Kidney (tissue), 14 donors: ENCODE measurements around the gene NUBP2. TPM values are rescaled to one million over a fixed set of nuclear protein-coding genes. Genes with fewer than 3 reads are reported as not detected.

ENCODE experiments used
- DNase-seq, 5 donors: peaks; one replicate each; pipeline ENCODE4 v3.0.0-alpha.2; 2013 to 2020
- FAIRE-seq: peaks from 2 replicates; lab custom pipeline; 2012; peaks lifted over from hg19 to GRCh38; lab: Jason Lieb, UNC
- H3K27ac ChIP-seq, 2 donors: one replicate each; pipeline ENCODE4 v1.7.0; 2013; ENCODE audit warnings: low read depth in 2 of 2, low read length in 2 of 2, inconsistent platforms in 1 of 2
- H3K27me3 ChIP-seq: one replicate; pipeline ENCODE4 v1.7.1; 2013; ENCODE audit warnings: low read length, inconsistent platforms; ENCODE audit not compliant: control insufficient read depth, insufficient read depth
- H3K36me3 ChIP-seq, 3 donors: one replicate each; pipeline versions ENCODE4 v1.7.0 to v1.7.1; 2013; ENCODE audit warnings: low read length in 3 of 3, control low read depth in 1 of 3, inconsistent platforms in 1 of 3; ENCODE audit not compliant: insufficient read depth in 3 of 3, control insufficient read depth in 2 of 3
- H3K4me1 ChIP-seq, 3 donors: one replicate each; pipeline versions ENCODE4 v1.7.0 to v1.7.1; 2013; ENCODE audit warnings: low read length in 3 of 3, inconsistent platforms in 1 of 3, low read depth in 1 of 3; ENCODE audit not compliant: control insufficient read depth in 2 of 3, insufficient read depth in 2 of 3
- H3K4me3 ChIP-seq, 3 donors: one replicate each; pipeline versions ENCODE4 v1.7.0 to v1.8.1; 2013; ENCODE audit warnings: low read length in 3 of 3, control low read depth in 1 of 3, inconsistent platforms in 1 of 3
- H3K9ac ChIP-seq, 3 donors: one replicate each; pipeline versions ENCODE4 v1.7.0 to v1.7.1; 2013; ENCODE audit warnings: low read length in 3 of 3, control low read depth in 1 of 3, inconsistent platforms in 1 of 3
- H3K9me3 ChIP-seq, 3 donors: one replicate each; pipeline versions ENCODE4 v1.7.0 to v1.7.1; 2013; ENCODE audit warnings: low read length in 3 of 3, control low read depth in 1 of 3, inconsistent platforms in 1 of 3; ENCODE audit not compliant: control insufficient read depth in 2 of 3, insufficient read depth in 1 of 3
- CTCF ChIP-seq: IDR thresholded peaks from 3 replicates; pipeline ENCODE4 v1.5.1; 2012; ENCODE audit warnings: mild to moderate bottlenecking, moderate library complexity, borderline replicate concordance; ENCODE audit not compliant: insufficient read depth; ENCODE audit errors: extremely low read depth
- intact Hi-C: fragments of 100-400 bp; cut with DNase I; formaldehyde crosslinking; loops from one replicate; pipeline ENCODE4 v1.11.1; 2022
- polyA plus RNA-seq: library from polyadenylated mRNA; stranded (reverse); fragments of 350-450 nt; fragmentation: Illumina TruSeq; extraction: RNeasy Lipid Tissue Mini Kit (QIAGEN cat#74804); gene quantifications from one replicate; pipeline ENCODE4 v1.2.3, GENCODE V29; 2014; ENCODE audit warnings: low read depth, low replicate concordance; ENCODE audit not compliant: insufficient read depth
- total RNA-seq: library from RNA; stranded (reverse); fragmentation: NEBNext Ultra II Directional; extraction: Animal tissue kit (Norgen Biotek cat#: 25700); gene quantifications from one replicate; pipeline ENCODE4 v1.2.1, GENCODE V29; 2021
- donor health status: control.
- donor health status: control.
- donor health status: control.
- donor health status: control.
- donor health status: control.
- donor health status: DM: yes; HTN: yes; CAD: no.
- donor health status: Normal renal cell carcinoma (clear cell type).

NUBP2 gene
- total and polyA plus RNA-seq, 2 donors from 2014 or later: 42.8 to 71.1 TPM

- intact Hi-C loops: no loop called here
- no peak for FAIRE-seq
- H3K36me3 ChIP-seq: peaks cover 0 to 38% (median 11%) of the 10 kb centered on the region in 3 donors
These were observed 38.2 kb downstream of the NUBP2 start for GRCh38 chr16:1820946-1821290.

GRCh38 chr16:1821861-1822611 lies 39.3 kb downstream of the NUBP2 start:
- no peak overlapping the region for H3K9ac ChIP-seq
- no peaks in the 10 kb centered on the region for H3K9me3 ChIP-seq
- intact Hi-C loops: no loop called here
- no peak overlapping the region for H3K4me3 ChIP-seq
- DNase-seq: no peak
- peaks cover 0 to 30% (median 8%) of the 10 kb centered on the region in 3 donors for H3K36me3 ChIP-seq
- FAIRE-seq: no peak
- peaks cover 0 to 13% (median 0%) of the 10 kb centered on the region in 3 donors for H3K4me1 ChIP-seq
- TF ChIP-seq CTCF: no peak
- no peak overlapping the region for H3K27ac ChIP-seq
- no peaks in the 10 kb centered on the region for H3K27me3 ChIP-seq

More at GRCh38 chr16:1820946-1821290, 38.2 kb downstream of the NUBP2 start:
- H3K9ac ChIP-seq: no peak overlapping the region
- H3K4me1 ChIP-seq: peaks cover 0 to 12% (median 0%) of the 10 kb centered on the region in 3 donors
- no peak overlapping the region for H3K27ac ChIP-seq
- H3K9me3 ChIP-seq: no peaks in the 10 kb centered on the region
- no peaks in the 10 kb centered on the region for H3K27me3 ChIP-seq
- no peak overlapping the region for H3K4me3 ChIP-seq
- DNase-seq: no peak
- no peak for TF ChIP-seq CTCF

GRCh38 chr16:1822801-1823200 lies 40.0 kb downstream of the NUBP2 start:
- FAIRE-seq: no peak
- Histone ChIP-seq H3K27ac (no peak overlapping the region), H3K4me3 (no peak overlapping the region), H3K9me3 (no peaks in the 10 kb centered on the region), H3K27me3 (no peaks in the 10 kb centered on the region), H3K9ac (no peak overlapping the region), H3K36me3 (peaks cover 0 to 30% (median 8%) of the 10 kb centered on the region in 3 donors), H3K4me1 (peaks cover 0 to 13% (median 0%) of the 10 kb centered on the region in 3 donors)
- no peak for DNase-seq
- intact Hi-C loops: no loop called here
- no peak for TF ChIP-seq CTCF
